Measurements from ENCODE around the gene FRMD3.

Gene FRMD3

DNA sequence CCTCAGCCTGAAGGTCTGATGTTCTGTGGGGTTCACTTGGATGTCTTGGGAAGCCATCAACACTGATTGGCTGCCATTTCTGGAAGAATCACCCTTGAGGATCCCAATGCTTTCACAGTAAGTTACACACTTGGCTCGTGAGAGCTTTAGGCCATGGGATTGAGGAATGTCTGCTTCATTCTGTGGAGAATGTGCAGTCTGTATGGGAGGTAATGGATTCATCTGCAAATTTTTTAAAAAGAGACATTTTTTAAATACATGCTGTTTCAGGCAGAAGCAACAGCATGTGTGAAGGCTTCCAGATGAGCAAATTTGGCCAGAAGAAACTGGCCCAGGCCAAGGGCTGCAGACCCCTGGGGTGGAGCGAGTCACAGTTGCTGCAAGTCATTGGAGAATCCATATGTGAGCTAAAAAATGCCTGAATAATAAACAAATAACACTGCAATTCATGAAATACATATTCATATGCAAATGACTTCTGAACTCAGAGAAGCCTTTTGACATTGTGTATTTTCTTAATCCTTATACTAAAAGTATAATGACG is 328.9 kb downstream of the FRMD3 start:
- in situ Hi-C loops (cut with HindIII; ENCODE audit: low sequenced_read_pairs) = no loop called here
- H3K4me3 ChIP-seq (ENCODE audit: low read depth, low read length) = no peak overlapping the region
- TF ChIP-seq, protein P1, sequence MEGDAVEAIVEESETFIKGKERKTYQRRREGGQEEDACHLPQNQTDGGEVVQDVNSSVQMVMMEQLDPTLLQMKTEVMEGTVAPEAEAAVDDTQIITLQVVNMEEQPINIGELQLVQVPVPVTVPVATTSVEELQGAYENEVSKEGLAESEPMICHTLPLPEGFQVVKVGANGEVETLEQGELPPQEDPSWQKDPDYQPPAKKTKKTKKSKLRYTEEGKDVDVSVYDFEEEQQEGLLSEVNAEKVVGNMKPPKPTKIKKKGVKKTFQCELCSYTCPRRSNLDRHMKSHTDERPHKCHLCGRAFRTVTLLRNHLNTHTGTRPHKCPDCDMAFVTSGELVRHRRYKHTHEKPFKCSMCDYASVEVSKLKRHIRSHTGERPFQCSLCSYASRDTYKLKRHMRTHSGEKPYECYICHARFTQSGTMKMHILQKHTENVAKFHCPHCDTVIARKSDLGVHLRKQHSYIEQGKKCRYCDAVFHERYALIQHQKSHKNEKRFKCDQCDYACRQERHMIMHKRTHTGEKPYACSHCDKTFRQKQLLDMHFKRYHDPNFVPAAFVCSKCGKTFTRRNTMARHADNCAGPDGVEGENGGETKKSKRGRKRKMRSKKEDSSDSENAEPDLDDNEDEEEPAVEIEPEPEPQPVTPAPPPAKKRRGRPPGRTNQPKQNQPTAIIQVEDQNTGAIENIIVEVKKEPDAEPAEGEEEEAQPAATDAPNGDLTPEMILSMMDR (IDR thresholded peaks at IDR 0.05; ENCODE audit: low read depth, low read length, missing control alignments) = no peak
- no peak for DNase-seq (ENCODE audit: low read depth)

DNA sequence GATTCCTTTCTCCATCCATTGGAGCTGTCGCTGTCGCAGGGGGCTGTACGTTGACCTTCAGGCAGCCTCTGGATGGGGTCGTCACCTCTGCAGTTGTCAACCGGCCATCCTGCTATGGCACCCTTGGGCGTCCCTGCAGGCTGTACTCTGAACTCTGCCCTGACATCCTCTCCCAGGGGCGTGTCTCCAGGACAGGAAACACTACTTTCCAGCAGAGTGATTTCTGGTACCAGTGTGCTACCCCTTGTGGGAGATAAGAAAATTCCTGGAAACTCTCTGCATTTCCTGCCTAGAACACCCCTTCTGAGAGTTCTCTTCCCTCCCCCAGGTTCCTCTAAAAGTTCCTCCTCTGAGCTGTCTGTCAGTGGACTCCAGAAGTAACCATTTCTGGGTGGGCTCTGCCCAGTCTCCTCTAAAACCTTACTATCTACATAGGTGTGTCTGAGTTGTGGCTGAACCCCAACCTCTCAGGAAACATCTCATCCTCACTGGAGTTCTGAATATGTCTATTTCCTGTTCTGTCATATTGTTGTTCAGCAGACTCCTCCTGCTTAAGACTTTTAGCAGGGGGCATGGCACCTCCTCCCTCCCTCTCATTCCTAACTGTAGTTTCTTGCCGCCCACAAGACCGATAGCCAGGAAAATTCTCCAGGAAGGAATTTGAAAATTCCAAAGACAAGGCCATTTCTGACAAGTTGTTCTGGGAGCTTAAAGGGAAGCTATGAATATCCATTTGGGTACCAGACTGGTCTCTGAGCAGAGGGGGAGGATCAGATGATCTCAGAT is 329.9 kb downstream of the FRMD3 start:
- in situ Hi-C loops (cut with HindIII; ENCODE audit: low sequenced_read_pairs) = no loop called here
- TF ChIP-seq, protein P1 (IDR thresholded peaks at IDR 0.05; ENCODE audit: low read depth, low read length, missing control alignments) = no peak
- no peak overlapping the region for H3K4me3 ChIP-seq (ENCODE audit: low read depth, low read length)
- no peak for DNase-seq (ENCODE audit: low read depth)

DNA sequence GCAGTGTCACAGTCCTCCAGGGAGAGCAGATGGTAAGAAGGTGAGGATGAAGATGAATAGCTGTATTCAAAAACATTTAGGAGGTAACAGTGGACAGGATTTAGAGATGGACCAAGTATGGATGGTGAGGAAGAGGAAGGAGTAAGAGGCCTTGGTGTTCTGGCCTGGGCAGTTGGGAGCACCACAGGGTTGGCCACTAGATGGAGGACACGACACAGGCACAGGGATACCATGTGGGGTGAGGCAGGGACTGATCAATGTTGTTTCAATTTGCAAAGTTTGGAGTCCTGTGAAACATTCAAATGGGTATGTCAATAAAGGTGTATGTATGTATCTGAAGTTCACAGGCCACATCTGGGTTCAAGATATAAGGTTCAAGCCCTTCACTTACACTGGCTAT is 334.2 kb downstream of the FRMD3 start:
- DNase-seq (ENCODE audit: low read depth) = no peak
- in situ Hi-C loops (cut with HindIII; ENCODE audit: low sequenced_read_pairs) = no loop called here

DNA sequence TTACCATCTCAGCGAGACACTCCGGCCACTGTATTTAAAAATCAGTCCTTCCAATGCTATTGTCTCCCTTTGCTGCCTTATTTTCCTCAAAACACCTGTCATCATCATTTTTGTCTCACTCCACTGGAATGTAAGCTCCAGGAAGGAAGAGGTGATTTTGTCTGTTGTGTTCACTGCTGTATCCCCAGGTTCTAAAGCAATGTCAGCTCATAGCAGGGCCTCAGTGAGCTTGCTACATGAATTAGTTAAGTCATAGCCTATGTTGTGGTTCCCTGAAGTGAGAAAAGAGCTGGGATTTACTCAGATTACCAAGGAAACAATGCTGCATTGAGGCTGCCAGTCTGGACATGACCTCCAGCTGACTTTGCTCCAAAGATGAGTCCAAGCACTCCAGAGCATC is 337.7 kb downstream of the FRMD3 start:
- TF ChIP-seq, protein P1 (IDR thresholded peaks at IDR 0.05; ENCODE audit: low read depth, low read length, missing control alignments) = no peak
- DNase-seq (ENCODE audit: low read depth) = no peak
- in situ Hi-C loops (cut with HindIII; ENCODE audit: low sequenced_read_pairs) = no loop called here
- no peak overlapping the region for H3K4me3 ChIP-seq (ENCODE audit: low read depth, low read length)

More for the DNA sequence above, 334.2 kb downstream of the FRMD3 start:
- no peak overlapping the region for H3K4me3 ChIP-seq (ENCODE audit: low read depth, low read length)
- TF ChIP-seq, protein P1 (IDR thresholded peaks at IDR 0.05; ENCODE audit: low read depth, low read length, missing control alignments) = peak; percentile 28

DNA sequence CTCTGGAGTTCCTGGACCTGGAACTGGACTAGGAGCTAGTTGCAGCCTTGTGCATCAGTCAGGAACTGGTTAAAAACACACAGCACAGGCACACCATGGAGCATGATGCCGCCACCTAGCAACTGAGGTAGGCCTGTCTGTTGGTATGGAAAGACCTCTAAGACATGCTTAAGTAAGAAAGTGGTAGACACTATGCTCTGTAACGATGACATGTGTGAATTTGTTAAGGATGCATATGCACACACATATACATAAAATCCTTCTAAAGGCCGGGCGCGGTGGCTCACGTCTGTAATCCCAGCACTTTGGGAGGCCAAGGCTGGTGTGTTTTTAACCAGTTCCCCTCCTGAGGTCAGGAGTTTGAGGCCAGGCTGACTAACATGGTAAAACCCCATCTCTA is 338.4 kb downstream of the FRMD3 start:
- TF ChIP-seq, protein P1 (IDR thresholded peaks at IDR 0.05; ENCODE audit: low read depth, low read length, missing control alignments) = no peak
- no peak for DNase-seq (ENCODE audit: low read depth)
- in situ Hi-C loops (cut with HindIII; ENCODE audit: low sequenced_read_pairs) = no loop called here
- H3K4me3 ChIP-seq (ENCODE audit: low read depth, low read length) = no peak overlapping the region

DNA sequence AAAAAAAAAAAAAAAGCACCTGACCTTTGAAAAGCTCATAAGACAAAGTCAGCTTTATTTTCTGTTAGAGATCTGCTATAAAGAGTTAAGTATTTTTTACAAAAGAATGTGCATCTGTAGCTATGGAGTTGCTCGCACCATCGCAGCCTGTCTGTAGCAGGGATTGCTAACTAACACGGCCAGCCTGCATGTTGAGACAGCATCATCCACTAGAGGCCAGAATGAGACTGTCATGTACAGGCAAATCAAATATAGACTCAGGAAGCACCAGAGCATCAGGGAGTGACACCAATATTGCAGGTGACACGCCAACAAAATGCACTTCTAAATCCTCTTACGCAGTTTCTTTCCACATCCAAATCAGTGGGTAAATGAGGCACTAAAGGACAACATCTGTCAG is 339.0 kb downstream of the FRMD3 start:
- in situ Hi-C loops (cut with HindIII; ENCODE audit: low sequenced_read_pairs) = no loop called here
- TF ChIP-seq, protein P1 (IDR thresholded peaks at IDR 0.05; ENCODE audit: low read depth, low read length, missing control alignments) = peak; percentile 90
- DNase-seq (ENCODE audit: low read depth) = peak; percentile 60
- no peak overlapping the region for H3K4me3 ChIP-seq (ENCODE audit: low read depth, low read length)
